SK-N-SH (cell line): ENCODE data around the gene ARHGEF17. TPM values are rescaled to one million over a fixed set of nuclear protein-coding genes. Genes with fewer than 3 reads are reported as not detected.

ENCODE experiments used
- CTCF ChIA-PET: fragments of 300-600, 350-600 bp; formaldehyde crosslinking; extraction: SDS; loops from one replicate; lab custom pipeline; 2021; lab: Yijun Ruan, JAX
- POLR2A ChIA-PET: fragments of 350-600 bp; sonication (Branson Sonifier 250); formaldehyde crosslinking; extraction: SDS; loops from one replicate; lab custom pipeline; 2020; ENCODE audit warnings: antibody characterized with exemption, inconsistent platforms; lab: Yijun Ruan, JAX
- DNase-seq: peaks from one replicate; pipeline ENCODE4 v3.0.0; 2012
- H2AFZ ChIP-seq: fragments of 200-600 bp; sonication (generic); 2 replicates; pipeline ENCODE4 v1.8.1; 2016; ENCODE audit warnings: antibody characterized with exemption, mild to moderate bottlenecking, low read depth
- H3F3A ChIP-seq: fragments of 200-600 bp; sonication (generic); replicated peaks from 2 replicates; pipeline ENCODE3; 2016; ENCODE audit warnings: antibody characterized with exemption, mild to moderate bottlenecking; ENCODE audit not compliant: insufficient read depth
- H3K27ac ChIP-seq, 2 experiments: fragments of 200-500 bp in 1 of 2; fragments of 200-600 bp in 1 of 2; sonication (Bioruptor generic) in 1 of 2; sonication (generic), shearing (Covaris generic) in 1 of 2; 2 replicates each; pipeline versions ENCODE4 v1.5.1 to v1.6.1; 2014 to 2016; ENCODE audit warnings: low read depth in 2 of 2, inconsistent platforms in 1 of 2, low read length in 1 of 2, mild to moderate bottlenecking in 1 of 2, mixed read lengths in 1 of 2
- H3K27me3 ChIP-seq: fragments of 200-600 bp; sonication (generic), shearing (Covaris generic); 2 replicates; pipeline ENCODE4 v1.6.1; 2016; ENCODE audit warnings: mixed run types; ENCODE audit not compliant: insufficient read depth
- H3K36me3 ChIP-seq, 2 experiments: fragments of 200-500 bp in 1 of 2; fragments of 200-600 bp in 1 of 2; sonication (Bioruptor generic) in 1 of 2; sonication (generic) in 1 of 2; replicated peaks in 1 of 2; 2 replicates each; pipeline versions ENCODE3 to v1.5.1; 2014 to 2016; ENCODE audit warnings: low read length in 1 of 2, mild to moderate bottlenecking in 1 of 2; ENCODE audit not compliant: insufficient read depth in 2 of 2, control insufficient read depth in 1 of 2
- H3K4me1 ChIP-seq, 2 experiments: fragments of 200-500 bp in 1 of 2; fragments of 200-600 bp in 1 of 2; sonication (Bioruptor generic) in 1 of 2; sonication (generic), shearing (Covaris generic) in 1 of 2; 2 replicates each; pipeline versions ENCODE4 v1.5.1 to v1.6.1; 2014 to 2016; ENCODE audit warnings: low read depth in 1 of 2, low read length in 1 of 2, mixed run types in 1 of 2; ENCODE audit not compliant: insufficient read depth in 2 of 2, control insufficient read depth in 1 of 2
- H3K4me2 ChIP-seq: fragments of 200-600 bp; sonication (generic), shearing (Covaris generic); 2 replicates; pipeline ENCODE4 v1.6.1; 2017; ENCODE audit warnings: mixed run types
- H3K4me3 ChIP-seq, 2 experiments: fragments of 200-500 bp in 1 of 2; fragments of 200-600 bp in 1 of 2; sonication (Bioruptor generic) in 1 of 2; sonication (generic), shearing (Covaris generic) in 1 of 2; 2 replicates each; pipeline versions ENCODE4 v1.5.1 to v1.8.1; 2014 to 2016; ENCODE audit warnings: low read depth in 2 of 2, inconsistent platforms in 1 of 2, low read length in 1 of 2, mild to moderate bottlenecking in 1 of 2, mixed read lengths in 1 of 2, moderate library complexity in 1 of 2
- H3K79me2 ChIP-seq: fragments of 200-600 bp; sonication (generic); 2 replicates; pipeline ENCODE4 v1.8.1; 2017; ENCODE audit warnings: mild to moderate bottlenecking; ENCODE audit not compliant: insufficient read depth
- H3K9ac ChIP-seq: fragments of 200-600 bp; sonication (generic); 2 replicates; pipeline ENCODE4 v1.6.1; 2017; ENCODE audit warnings: mixed run types
- H3K9me2 ChIP-seq: fragments of 200-600 bp; sonication (generic); 2 replicates; pipeline ENCODE4 v1.6.1; 2017; ENCODE audit warnings: mixed run types
- H3K9me3 ChIP-seq: fragments of 200-600 bp; sonication (generic); 2 replicates; pipeline ENCODE4 v1.6.1; 2017; ENCODE audit warnings: mixed run types, mild to moderate bottlenecking, moderate library complexity
- H4K20me1 ChIP-seq: fragments of 200-600 bp; sonication (generic); 2 replicates; pipeline ENCODE4 v1.6.1; 2017; ENCODE audit warnings: mild to moderate bottlenecking, mixed run types; ENCODE audit not compliant: insufficient read depth
- CHD2 ChIP-seq: fragments of 150-350 bp; IDR thresholded peaks from 2 replicates; pipeline ENCODE4 v1.6.1; 2018; ENCODE audit warnings: low read length; ENCODE audit not compliant: partially characterized antibody
- CTCF ChIP-seq: fragments of 200-600 bp; sonication (generic); IDR thresholded peaks from 2 replicates; pipeline ENCODE4 v1.6.1; 2017; ENCODE audit warnings: antibody characterized with exemption, mild to moderate bottlenecking, moderate library complexity
- EZH2phosphoT487 ChIP-seq: fragments of 200-600 bp; sonication (generic); IDR thresholded peaks from 2 replicates; pipeline ENCODE4 v1.6.1; 2017; ENCODE audit warnings: low read depth, mixed run types, mild to moderate bottlenecking, antibody characterized with exemption, moderate library complexity, borderline replicate concordance
- FOXM1 ChIP-seq: IDR thresholded peaks from 2 replicates; pipeline ENCODE4 v1.4.0; 2012; ENCODE audit warnings: low read depth, mild to moderate bottlenecking
- GATA2 ChIP-seq: sonication (generic); formaldehyde crosslinking; IDR thresholded peaks from 2 replicates; pipeline ENCODE4 v1.5.0; 2020; ENCODE audit warnings: mild to moderate bottlenecking, missing genetic modification reagents
- IRF3 ChIP-seq: fragments of 150-350 bp; IDR thresholded peaks from 2 replicates; pipeline ENCODE4 v1.6.1; 2016; ENCODE audit warnings: mild to moderate bottlenecking, low read depth, low read length
- MEF2A ChIP-seq: IDR thresholded peaks from 2 replicates; pipeline ENCODE4 v1.4.0; 2012; ENCODE audit warnings: low read depth, borderline replicate concordance
- MXI1 ChIP-seq: IDR thresholded peaks from 2 replicates; pipeline ENCODE4 v1.6.1; 2012; ENCODE audit warnings: mild to moderate bottlenecking, low read depth, low read length, improper control_type of control experiment
- REST ChIP-seq: IDR thresholded peaks from 2 replicates; pipeline ENCODE4 v1.6.1; 2012; ENCODE audit warnings: mild to moderate bottlenecking, low read depth, low read length, moderate library complexity
- RFX5 ChIP-seq: IDR thresholded peaks from 2 replicates; pipeline ENCODE4 v1.6.1; 2012; ENCODE audit warnings: mild to moderate bottlenecking, improper control_type of control experiment, low read length
- RXRA ChIP-seq: IDR thresholded peaks from 2 replicates; pipeline ENCODE4 v1.4.0; 2012; ENCODE audit warnings: low read depth, mild to moderate bottlenecking, borderline replicate concordance
- SIN3A ChIP-seq: IDR thresholded peaks from 2 replicates; pipeline ENCODE4 v1.6.1; 2012; ENCODE audit warnings: low read depth, mild to moderate bottlenecking, low read length, moderate library complexity, borderline replicate concordance
- TAF1 ChIP-seq: IDR thresholded peaks from 2 replicates; pipeline ENCODE4 v1.6.1; 2012; ENCODE audit warnings: low read depth, mild to moderate bottlenecking, low read length, moderate library complexity, borderline replicate concordance
- USF1 ChIP-seq: IDR thresholded peaks from 2 replicates; pipeline ENCODE4 v1.4.0; 2012; ENCODE audit warnings: low read depth, borderline replicate concordance
- YY1 ChIP-seq: IDR thresholded peaks from 2 replicates; pipeline ENCODE4 v1.4.0; 2012; ENCODE audit warnings: low read depth, mild to moderate bottlenecking
- WGBS: methylation state at CpG from one replicate; pipeline ENCODE4 v1.1.6; 2017; ENCODE audit warnings: low lambda C conversion rate; 5-methylcytosine and 5-hydroxymethylcytosine counted together
- polyA plus RNA-seq, 3 experiments: library from polyadenylated mRNA; depleted of rRNA; stranded (reverse); fragments of >200 nt; gene quantifications; 2 replicates each; pipeline ENCODE4 v1.2.3, GENCODE V29; 2012

Gene ARHGEF17
- polyA plus RNA-seq, 1 of the 3 experiments (the other 2 are of a cell fraction) = 45.9 TPM

- H3K27ac ChIP-seq = no peak overlapping the region
Measured at GRCh38 chr11:73356979-73357860, 49.1 kb downstream of the ARHGEF17 start.

GRCh38 chr11:73358071-73358470 lies 50.0 kb downstream of the ARHGEF17 start:
- no peak for DNase-seq
- H3K4me3 ChIP-seq = no peak overlapping the region
- H3F3A ChIP-seq = no peaks in the 10 kb centered on the region
- no peaks in the 10 kb centered on the region for H3K4me1 ChIP-seq
- peaks cover 27 to 74% of the 10 kb centered on the region in 2 experiments for H3K36me3 ChIP-seq
- H3K9me2 ChIP-seq = no peaks in the 10 kb centered on the region
- no peak overlapping the region for H3K9ac ChIP-seq
- no peak overlapping the region for H2AFZ ChIP-seq
- no peaks in the 10 kb centered on the region for H3K27me3 ChIP-seq
- H4K20me1 ChIP-seq = peaks cover 12% of the 10 kb centered on the region; the same call in 1 of the 2 replicates
- no peaks in the 10 kb centered on the region for H3K9me3 ChIP-seq
- 96% methylated on average over 5 of the region's 5 CpGs for WGBS
- POLR2A ChIA-PET = no interaction called here
- CTCF ChIA-PET = interaction anchor here (0.8 to 22.4 kb wide), 8 partner anchors 3 to 674 kb away, joined by 3 to 313 read pairs (median 9); partner anchors contain the start of gene RELT
- no peak overlapping the region for H3K4me2 ChIP-seq
- no peak overlapping the region for H3K27ac ChIP-seq
- H3K79me2 ChIP-seq = peaks cover under 1% of the 10 kb centered on the region; the same call in 1 of the 2 replicates
- no peak for TF ChIP-seq EZH2phosphoT487
- no peak for TF ChIP-seq CHD2
- TF ChIP-seq CTCF = no peak
- TF ChIP-seq YY1 = no peak
- TF ChIP-seq RFX5 = no peak
- TF ChIP-seq IRF3 = no peak
- TF ChIP-seq USF1 = no peak
- TF ChIP-seq SIN3A = no peak
- TF ChIP-seq GATA2 (CRISPR knock-in tag) = no peak

More at GRCh38 chr11:73356979-73357860, 49.1 kb downstream of the ARHGEF17 start:
- Histone ChIP-seq H3K27me3 (no peaks in the 10 kb centered on the region), H3F3A (no peaks in the 10 kb centered on the region), H3K4me2 (no peak overlapping the region), H3K4me1 (no peaks in the 10 kb centered on the region), H3K9me3 (no peaks in the 10 kb centered on the region), H3K79me2 (peaks cover 9% of the 10 kb centered on the region; the same call in 1 of the 2 replicates), H2AFZ (no peak overlapping the region), H4K20me1 (peaks cover 19% of the 10 kb centered on the region; the same call in 1 of the 2 replicates), H3K9me2 (no peaks in the 10 kb centered on the region), H3K36me3 (peaks cover 26 to 69% of the 10 kb centered on the region in 2 experiments), H3K4me3 (no peak overlapping the region), H3K9ac (no peak overlapping the region)
- ChIA-PET POLR2A (no interaction called here), CTCF (interaction anchor here (0.8 to 13.9 kb wide), 8 partner anchors 12 to 673 kb away, joined by 3 to 313 read pairs (median 6); partner anchors contain the start of gene RELT)
- DNase-seq = no peak
- TF ChIP-seq MEF2A = no peak
- TF ChIP-seq FOXM1 = no peak
- no peak for TF ChIP-seq RFX5
- TF ChIP-seq REST = no peak
- no peak for TF ChIP-seq TAF1
- TF ChIP-seq MXI1 = no peak
- TF ChIP-seq RXRA = no peak
- 96% methylated on average over 13 of the region's 22 CpGs for WGBS
